Kidney glomerular epithelial cell (primary cell): ENCODE data around the gene PTGIS.
A peak's percentile ranks its signal among the peaks of the same experiment; 100 is the strongest.

Experiments used
- DNase-seq: peaks from one replicate; lab custom pipeline; 2025; lab: John Stamatoyannopoulos, UW

Gene PTGIS

GRCh38 chr20:49529470-49529869, 38.5 kb downstream of the PTGIS start:
- DNase-seq: no peak

- no peak for DNase-seq
These were observed 41.4 kb downstream of the PTGIS start for GRCh38 chr20:49526568-49526967.

GRCh38 chr20:49526056-49526455, 41.9 kb downstream of the PTGIS start:
- no peak for DNase-seq

GRCh38 chr20:49523767-49524360, 44.1 kb downstream of the PTGIS start:
- no peak for DNase-seq

GRCh38 chr20:49521356-49521755, 46.6 kb downstream of the PTGIS start:
- no peak for DNase-seq

- DNase-seq: no peak
These were observed 48.1 kb downstream of the PTGIS start for GRCh38 chr20:49519777-49520359.

- no peak for DNase-seq
These were observed 48.7 kb downstream of the PTGIS start for GRCh38 chr20:49519212-49519712.

GRCh38 chr20:49518576-49518975, 49.4 kb downstream of the PTGIS start:
- no peak for DNase-seq

- no peak for DNase-seq
These were observed 50.2 kb downstream of the PTGIS start for GRCh38 chr20:49517805-49518100.

- DNase-seq: no peak
These were observed 50.8 kb downstream of the PTGIS start for GRCh38 chr20:49516916-49517804.

- DNase-seq: no peak
These were observed 52.4 kb downstream of the PTGIS start for GRCh38 chr20:49515586-49515985.

- no peak for DNase-seq
These were observed 54.4 kb downstream of the PTGIS start for GRCh38 chr20:49513517-49513916.

GRCh38 chr20:49513009-49513408, 54.9 kb downstream of the PTGIS start:
- no peak for DNase-seq

- DNase-seq: no peak
These were observed 56.0 kb downstream of the PTGIS start for GRCh38 chr20:49511788-49512525.

- DNase-seq: peak; percentile 3
These were observed 57.3 kb downstream of the PTGIS start for GRCh38 chr20:49510562-49511122.

- DNase-seq: peak; percentile 48
These were observed 59.3 kb downstream of the PTGIS start for GRCh38 chr20:49508435-49509199.

GRCh38 chr20:49507741-49508434, 60.0 kb downstream of the PTGIS start:
- DNase-seq: no peak

GRCh38 chr20:49505518-49505917, 62.4 kb downstream of the PTGIS start:
- peak; percentile 77 for DNase-seq

- no peak for DNase-seq
These were observed 64.8 kb downstream of the PTGIS start for GRCh38 chr20:49503176-49503575.

GRCh38 chr20:49501917-49502316, 66.0 kb downstream of the PTGIS start:
- no peak for DNase-seq

GRCh38 chr20:49497398-49497669, 70.6 kb downstream of the PTGIS start:
- DNase-seq: no peak
